ENCODE data around the gene VTCN1. TPM values are rescaled to one million over a fixed set of nuclear protein-coding genes. Genes with fewer than 3 reads are reported as not detected.

The VTCN1 gene
- total RNA-seq, 1 donor: not detected

DNA sequence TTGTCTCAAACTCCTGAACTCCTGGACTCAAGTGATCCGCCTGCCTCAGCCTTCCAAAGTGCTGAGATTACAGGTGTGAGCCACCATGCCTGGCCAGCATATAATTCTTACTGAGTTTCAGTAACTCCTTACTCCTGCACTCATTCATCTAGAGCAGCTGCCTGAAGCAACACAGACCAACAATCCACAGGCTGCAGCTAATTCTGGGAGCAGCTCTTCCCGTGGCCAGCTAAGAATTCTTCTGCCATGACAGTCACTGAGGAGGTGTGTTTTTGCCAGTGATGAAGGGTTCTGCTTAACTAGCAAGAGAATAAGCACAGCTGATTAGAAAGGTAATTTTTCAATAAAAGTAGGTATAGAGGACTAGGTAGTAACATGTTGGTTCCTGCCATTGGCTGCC, 5.4 kb downstream of the VTCN1 start:
- H2AFZ ChIP-seq (ENCODE audit: low read length): no peak overlapping the region
- no peaks in the 10 kb centered on the region for H3K9me3 ChIP-seq (ENCODE audit: low read depth, low read length)
- H3K4me1 ChIP-seq (ENCODE audit: insufficient read depth, low read length): no peaks in the 10 kb centered on the region
- H4K20me1 ChIP-seq (ENCODE audit: insufficient read depth, low read length): no peaks in the 10 kb centered on the region
- H3K4me3 ChIP-seq (ENCODE audit: insufficient read depth, low read length): no peak overlapping the region
- no peak overlapping the region for H3K27ac ChIP-seq (ENCODE audit: low read depth, low read length)
- H3K4me2 ChIP-seq (ENCODE audit: insufficient read depth, low read length): no peak overlapping the region
- TF ChIP-seq, protein P1, sequence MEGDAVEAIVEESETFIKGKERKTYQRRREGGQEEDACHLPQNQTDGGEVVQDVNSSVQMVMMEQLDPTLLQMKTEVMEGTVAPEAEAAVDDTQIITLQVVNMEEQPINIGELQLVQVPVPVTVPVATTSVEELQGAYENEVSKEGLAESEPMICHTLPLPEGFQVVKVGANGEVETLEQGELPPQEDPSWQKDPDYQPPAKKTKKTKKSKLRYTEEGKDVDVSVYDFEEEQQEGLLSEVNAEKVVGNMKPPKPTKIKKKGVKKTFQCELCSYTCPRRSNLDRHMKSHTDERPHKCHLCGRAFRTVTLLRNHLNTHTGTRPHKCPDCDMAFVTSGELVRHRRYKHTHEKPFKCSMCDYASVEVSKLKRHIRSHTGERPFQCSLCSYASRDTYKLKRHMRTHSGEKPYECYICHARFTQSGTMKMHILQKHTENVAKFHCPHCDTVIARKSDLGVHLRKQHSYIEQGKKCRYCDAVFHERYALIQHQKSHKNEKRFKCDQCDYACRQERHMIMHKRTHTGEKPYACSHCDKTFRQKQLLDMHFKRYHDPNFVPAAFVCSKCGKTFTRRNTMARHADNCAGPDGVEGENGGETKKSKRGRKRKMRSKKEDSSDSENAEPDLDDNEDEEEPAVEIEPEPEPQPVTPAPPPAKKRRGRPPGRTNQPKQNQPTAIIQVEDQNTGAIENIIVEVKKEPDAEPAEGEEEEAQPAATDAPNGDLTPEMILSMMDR (IDR thresholded peaks at IDR 0.05; ENCODE audit: extremely low read depth, low read depth, low read length): no peak
- no peak for DNase-seq (ENCODE audit: insufficient read length, low spot score, missing footprints)
- H3K27me3 ChIP-seq (ENCODE audit: insufficient read depth, low read length): peaks cover 10% of the 10 kb centered on the region
- no peaks in the 10 kb centered on the region for H3K36me3 ChIP-seq (ENCODE audit: insufficient read depth, low read length)
- H3K79me2 ChIP-seq (ENCODE audit: insufficient read depth, low read length): no peaks in the 10 kb centered on the region

- DNase-seq (ENCODE audit: insufficient read length, low spot score, missing footprints): no peak
- Histone ChIP-seq H2AFZ (ENCODE audit: low read length) (no peak overlapping the region), H3K79me2 (ENCODE audit: insufficient read depth, low read length) (no peaks in the 10 kb centered on the region), H3K9me3 (ENCODE audit: low read depth, low read length) (no peaks in the 10 kb centered on the region), H3K4me3 (ENCODE audit: insufficient read depth, low read length) (no peak overlapping the region), H4K20me1 (ENCODE audit: insufficient read depth, low read length) (no peaks in the 10 kb centered on the region), H3K27me3 (ENCODE audit: insufficient read depth, low read length) (peaks cover 15% of the 10 kb centered on the region), H3K27ac (ENCODE audit: low read depth, low read length) (no peak overlapping the region), H3K4me2 (ENCODE audit: insufficient read depth, low read length) (no peak overlapping the region), H3K36me3 (ENCODE audit: insufficient read depth, low read length) (no peaks in the 10 kb centered on the region), H3K4me1 (ENCODE audit: insufficient read depth, low read length) (no peaks in the 10 kb centered on the region)
- TF ChIP-seq, protein P1 (IDR thresholded peaks at IDR 0.05; ENCODE audit: extremely low read depth, low read depth, low read length): no peak
Measured at GRCh38 chr1:117201808-117202207, 8.9 kb downstream of the VTCN1 start.

GRCh38 chr1:117198097-117198496, 12.6 kb downstream of the VTCN1 start:
- Histone ChIP-seq H2AFZ (ENCODE audit: low read length) (no peak overlapping the region), H3K4me3 (ENCODE audit: insufficient read depth, low read length) (no peak overlapping the region), H3K79me2 (ENCODE audit: insufficient read depth, low read length) (no peaks in the 10 kb centered on the region), H3K9me3 (ENCODE audit: low read depth, low read length) (no peaks in the 10 kb centered on the region), H3K4me2 (ENCODE audit: insufficient read depth, low read length) (no peak overlapping the region), H3K27ac (ENCODE audit: low read depth, low read length) (no peak overlapping the region), H3K36me3 (ENCODE audit: insufficient read depth, low read length) (no peaks in the 10 kb centered on the region), H4K20me1 (ENCODE audit: insufficient read depth, low read length) (no peaks in the 10 kb centered on the region), H3K27me3 (ENCODE audit: insufficient read depth, low read length) (peaks cover 14% of the 10 kb centered on the region), H3K4me1 (ENCODE audit: insufficient read depth, low read length) (no peaks in the 10 kb centered on the region)
- DNase-seq (ENCODE audit: insufficient read length, low spot score, missing footprints): no peak
- TF ChIP-seq, protein P1 (IDR thresholded peaks at IDR 0.05; ENCODE audit: extremely low read depth, low read depth, low read length): no peak

DNA sequence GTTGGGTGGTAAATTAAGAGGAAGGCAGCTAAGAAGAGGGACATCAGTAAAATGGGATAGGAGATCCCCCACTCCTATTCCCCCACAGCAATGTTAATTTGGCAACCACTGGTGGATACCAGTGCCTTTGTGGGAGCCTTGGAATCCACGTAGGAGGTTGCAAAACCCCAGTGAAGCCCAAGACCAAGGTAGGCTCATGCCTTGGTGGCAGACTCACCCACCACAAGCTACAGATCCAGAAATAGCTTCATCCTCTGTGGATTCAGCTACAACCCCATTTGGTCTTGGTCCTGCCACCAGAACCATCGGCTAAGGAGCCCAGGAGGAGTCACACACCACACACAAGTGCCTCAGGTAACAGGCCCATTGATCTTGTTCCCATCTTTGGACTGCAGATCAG, 21.0 kb downstream of the VTCN1 start:
- Histone ChIP-seq H3K9me3 (ENCODE audit: low read depth, low read length) (no peaks in the 10 kb centered on the region), H3K4me1 (ENCODE audit: insufficient read depth, low read length) (no peaks in the 10 kb centered on the region), H2AFZ (ENCODE audit: low read length) (no peak overlapping the region), H3K27ac (ENCODE audit: low read depth, low read length) (no peak overlapping the region), H3K79me2 (ENCODE audit: insufficient read depth, low read length) (no peaks in the 10 kb centered on the region), H3K36me3 (ENCODE audit: insufficient read depth, low read length) (no peaks in the 10 kb centered on the region), H4K20me1 (ENCODE audit: insufficient read depth, low read length) (no peaks in the 10 kb centered on the region), H3K4me3 (ENCODE audit: insufficient read depth, low read length) (no peak overlapping the region), H3K27me3 (ENCODE audit: insufficient read depth, low read length) (peaks cover 6% of the 10 kb centered on the region), H3K4me2 (ENCODE audit: insufficient read depth, low read length) (no peak overlapping the region)
- TF ChIP-seq, protein P1 (IDR thresholded peaks at IDR 0.05; ENCODE audit: extremely low read depth, low read depth, low read length): no peak
- DNase-seq (ENCODE audit: insufficient read length, low spot score, missing footprints): no peak

Measured in osteoblast (primary cell).